A673 (cell line): ENCODE measurements around the gene ZNF516. TPM values are rescaled to one million over a fixed set of nuclear protein-coding genes. Genes with fewer than 3 reads are reported as not detected.

Experiments
- BruUV-seq: library from RNA; stranded (reverse); fragments of 400-500 nt; replicated peaks from 2 replicates; lab custom pipeline; 2021; lab: Mats Ljungman, UMichigan
- CTCF ChIA-PET: fragments of 300-600 bp; sonication (Branson Sonifier 250); formaldehyde crosslinking; loops from one replicate; lab custom pipeline; 2022; ENCODE audit warnings: antibody characterized with exemption; lab: Charles Lee
- POLR2A ChIA-PET: fragments of 300-600 bp; sonication (Branson Sonifier 250); formaldehyde crosslinking; loops from one replicate; lab custom pipeline; 2022; ENCODE audit warnings: antibody characterized with exemption; ENCODE audit not compliant: low non-redundant PET; lab: Charles Lee
- DNase-seq: peaks from one replicate; pipeline ENCODE4 v3.0.0-alpha.2; 2015; ENCODE audit warnings: low spot score
- H3K27ac ChIP-seq: fragments of 200-600 bp; sonication (generic); 2 replicates; pipeline ENCODE4 v1.5.1; 2016; ENCODE audit warnings: mixed run types, low read depth, mild to moderate bottlenecking, mixed read lengths, antibody characterized with exemption, low read length; ENCODE audit not compliant: poor library complexity, severe bottlenecking
- H3K27me3 ChIP-seq: fragments of 200-600 bp; sonication (generic); replicated peaks from 2 replicates; pipeline ENCODE4 v1.6.1; 2017; ENCODE audit warnings: mixed run types, low read depth, mild to moderate bottlenecking, mixed read lengths, antibody characterized with exemption, low read length; ENCODE audit not compliant: insufficient read depth, poor library complexity
- H3K36me3 ChIP-seq: fragments of 200-600 bp; sonication (generic); 2 replicates; pipeline ENCODE4 v1.6.1; 2016; ENCODE audit warnings: mixed run types, mild to moderate bottlenecking, mixed read lengths, antibody characterized with exemption, low read length; ENCODE audit not compliant: insufficient read depth, poor library complexity, severe bottlenecking
- H3K4me1 ChIP-seq: fragments of 200-600 bp; sonication (generic); 2 replicates; pipeline ENCODE4 v1.6.1; 2017; ENCODE audit warnings: mixed run types, mild to moderate bottlenecking, mixed read lengths, antibody characterized with exemption, low read length; ENCODE audit not compliant: insufficient read depth, poor library complexity, severe bottlenecking
- H3K4me3 ChIP-seq: fragments of 200-600 bp; sonication (generic); 2 replicates; pipeline ENCODE4 v1.5.1; 2016; ENCODE audit warnings: low read depth, mixed run types, mild to moderate bottlenecking, mixed read lengths, low read length; ENCODE audit not compliant: poor library complexity, severe bottlenecking
- H3K9me3 ChIP-seq: fragments of 200-600 bp; sonication (generic); 2 replicates; pipeline ENCODE4 v1.6.1; 2016; ENCODE audit warnings: mixed run types, low read depth, mild to moderate bottlenecking, mixed read lengths, antibody characterized with exemption, low read length; ENCODE audit not compliant: poor library complexity, severe bottlenecking
- EZH2 ChIP-seq: fragments of 200-600 bp; sonication (generic); IDR thresholded peaks from 2 replicates; pipeline ENCODE4 v1.6.1; 2017; ENCODE audit warnings: borderline replicate concordance, low read depth, mild to moderate bottlenecking, mixed read lengths, antibody characterized with exemption, low read length; ENCODE audit not compliant: poor library complexity, severe bottlenecking
- intact Hi-C: fragments of 100-400 bp; cut with micrococcal nuclease; formaldehyde crosslinking; loops from one replicate; pipeline ENCODE4 v1.10.0; 2022; ENCODE audit not compliant: unreplicated experiment
- total RNA-seq: library from RNA; stranded (reverse); gene quantifications from 2 replicates; pipeline ENCODE4 v1.2.3, GENCODE V29; 2021
- TF ChIP-seq, protein P1 (sequence below): fragments of 300-800, 200-600 bp; sonication (generic); conservative IDR thresholded peaks from 2 replicates; pipeline ENCODE4 v1.5.1; 2017; ENCODE audit warnings: low read depth, mild to moderate bottlenecking, antibody characterized with exemption, low read length, moderate library complexity, mixed read lengths

The ZNF516 gene
- total RNA-seq, 1 experiment from 2014 or later, result 32.3 TPM

DNA sequence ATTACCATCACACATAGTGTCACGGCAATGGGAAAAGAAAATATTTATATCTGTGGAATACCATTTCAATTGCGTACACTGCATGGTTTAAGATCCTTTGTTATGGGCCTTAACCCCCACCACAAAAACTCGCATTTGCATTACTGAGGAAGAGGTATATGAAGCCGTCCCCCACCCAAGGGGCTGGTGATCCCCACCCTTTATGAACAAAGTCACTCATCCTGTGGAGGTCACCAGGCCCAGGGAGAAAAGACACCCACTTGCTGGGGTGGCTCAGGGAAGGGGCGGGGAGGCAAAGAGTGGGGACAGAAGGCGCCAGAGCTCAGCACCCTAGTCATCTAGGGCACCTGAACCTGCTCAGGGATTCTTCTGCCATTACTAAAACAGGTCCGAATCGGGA lies 133.8 kb downstream of the ZNF516 start:
- no TSS peak for BruUV-seq
- H3K4me1 ChIP-seq, result peaks cover 4% of the 10 kb centered on the region
- H3K4me3 ChIP-seq, result no peak overlapping the region
- TF ChIP-seq EZH2, result no peak
- TF ChIP-seq, protein P1, sequence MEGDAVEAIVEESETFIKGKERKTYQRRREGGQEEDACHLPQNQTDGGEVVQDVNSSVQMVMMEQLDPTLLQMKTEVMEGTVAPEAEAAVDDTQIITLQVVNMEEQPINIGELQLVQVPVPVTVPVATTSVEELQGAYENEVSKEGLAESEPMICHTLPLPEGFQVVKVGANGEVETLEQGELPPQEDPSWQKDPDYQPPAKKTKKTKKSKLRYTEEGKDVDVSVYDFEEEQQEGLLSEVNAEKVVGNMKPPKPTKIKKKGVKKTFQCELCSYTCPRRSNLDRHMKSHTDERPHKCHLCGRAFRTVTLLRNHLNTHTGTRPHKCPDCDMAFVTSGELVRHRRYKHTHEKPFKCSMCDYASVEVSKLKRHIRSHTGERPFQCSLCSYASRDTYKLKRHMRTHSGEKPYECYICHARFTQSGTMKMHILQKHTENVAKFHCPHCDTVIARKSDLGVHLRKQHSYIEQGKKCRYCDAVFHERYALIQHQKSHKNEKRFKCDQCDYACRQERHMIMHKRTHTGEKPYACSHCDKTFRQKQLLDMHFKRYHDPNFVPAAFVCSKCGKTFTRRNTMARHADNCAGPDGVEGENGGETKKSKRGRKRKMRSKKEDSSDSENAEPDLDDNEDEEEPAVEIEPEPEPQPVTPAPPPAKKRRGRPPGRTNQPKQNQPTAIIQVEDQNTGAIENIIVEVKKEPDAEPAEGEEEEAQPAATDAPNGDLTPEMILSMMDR, result no peak
- no peaks in the 10 kb centered on the region for H3K9me3 ChIP-seq
- H3K27me3 ChIP-seq, result no peaks in the 10 kb centered on the region
- H3K36me3 ChIP-seq, result no peaks in the 10 kb centered on the region
- CTCF ChIA-PET, result interaction anchor here (1.0 kb wide), 1 partner anchor 349 kb away, joined by 3 read pairs; no protein-coding TSS in a partner anchor
- POLR2A ChIA-PET, result no interaction called here
- H3K27ac ChIP-seq, result no peak overlapping the region
- intact Hi-C loops, result no loop called here
- no peak for DNase-seq

DNA sequence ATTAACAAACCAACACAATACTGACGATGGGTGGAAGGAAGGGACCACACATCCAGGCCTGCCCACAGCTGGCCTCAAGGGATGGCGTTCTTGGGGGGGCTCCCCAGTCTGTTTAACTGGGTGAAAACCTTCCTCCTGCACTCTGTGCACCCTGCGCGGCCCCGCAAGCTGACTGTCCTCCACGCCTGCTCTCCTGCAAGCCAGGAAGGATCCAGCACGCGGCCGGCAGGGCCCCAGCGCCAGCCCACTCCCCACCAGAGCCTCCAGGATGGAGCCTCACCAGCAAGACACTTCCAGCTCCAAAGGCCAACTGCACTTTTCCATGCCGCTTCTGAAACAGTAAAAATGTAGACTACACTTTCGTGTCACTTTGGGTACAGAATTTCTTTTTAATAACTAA lies 135.1 kb downstream of the ZNF516 start:
- Histone ChIP-seq H3K4me1 (peaks cover 4% of the 10 kb centered on the region), H3K27ac (no peak overlapping the region), H3K9me3 (no peaks in the 10 kb centered on the region), H3K36me3 (no peaks in the 10 kb centered on the region), H3K4me3 (no peak overlapping the region), H3K27me3 (no peaks in the 10 kb centered on the region)
- TF ChIP-seq, protein P1, result no peak
- TF ChIP-seq EZH2, result no peak
- BruUV-seq, result no TSS peak
- intact Hi-C loops, result no loop called here
- DNase-seq, result no peak
- POLR2A ChIA-PET, result no interaction called here
- CTCF ChIA-PET, result no interaction called here

DNA sequence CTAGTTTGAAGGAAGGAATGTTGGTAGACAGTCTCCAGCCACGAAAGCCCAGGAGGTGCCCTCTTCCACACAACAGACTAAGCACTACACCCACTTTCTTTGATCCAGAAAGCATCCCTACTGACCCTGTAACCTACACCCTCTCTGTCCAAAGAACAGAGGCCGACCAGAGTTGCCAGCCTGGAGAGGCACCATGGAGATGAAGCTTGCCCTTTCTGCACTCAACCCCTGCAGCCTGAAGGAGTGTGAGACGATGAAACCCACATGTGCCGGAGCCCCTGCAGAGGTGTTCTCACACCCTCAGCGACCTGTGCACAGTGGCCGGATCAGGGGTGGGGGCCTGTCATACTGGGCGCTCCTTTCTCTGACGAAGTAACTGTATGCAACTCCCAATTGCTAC lies 136.3 kb downstream of the ZNF516 start:
- Histone ChIP-seq H3K36me3 (no peaks in the 10 kb centered on the region), H3K4me1 (no peaks in the 10 kb centered on the region), H3K27ac (no peak overlapping the region), H3K4me3 (no peak overlapping the region), H3K27me3 (no peaks in the 10 kb centered on the region), H3K9me3 (no peaks in the 10 kb centered on the region)
- DNase-seq, result no peak
- CTCF ChIA-PET, result no interaction called here
- POLR2A ChIA-PET, result no interaction called here
- intact Hi-C loops, result no loop called here
- no TSS peak for BruUV-seq
- TF ChIP-seq EZH2, result no peak
- TF ChIP-seq, protein P1, result no peak
